ENCODE results near the gene SEC14L2.

DNA sequence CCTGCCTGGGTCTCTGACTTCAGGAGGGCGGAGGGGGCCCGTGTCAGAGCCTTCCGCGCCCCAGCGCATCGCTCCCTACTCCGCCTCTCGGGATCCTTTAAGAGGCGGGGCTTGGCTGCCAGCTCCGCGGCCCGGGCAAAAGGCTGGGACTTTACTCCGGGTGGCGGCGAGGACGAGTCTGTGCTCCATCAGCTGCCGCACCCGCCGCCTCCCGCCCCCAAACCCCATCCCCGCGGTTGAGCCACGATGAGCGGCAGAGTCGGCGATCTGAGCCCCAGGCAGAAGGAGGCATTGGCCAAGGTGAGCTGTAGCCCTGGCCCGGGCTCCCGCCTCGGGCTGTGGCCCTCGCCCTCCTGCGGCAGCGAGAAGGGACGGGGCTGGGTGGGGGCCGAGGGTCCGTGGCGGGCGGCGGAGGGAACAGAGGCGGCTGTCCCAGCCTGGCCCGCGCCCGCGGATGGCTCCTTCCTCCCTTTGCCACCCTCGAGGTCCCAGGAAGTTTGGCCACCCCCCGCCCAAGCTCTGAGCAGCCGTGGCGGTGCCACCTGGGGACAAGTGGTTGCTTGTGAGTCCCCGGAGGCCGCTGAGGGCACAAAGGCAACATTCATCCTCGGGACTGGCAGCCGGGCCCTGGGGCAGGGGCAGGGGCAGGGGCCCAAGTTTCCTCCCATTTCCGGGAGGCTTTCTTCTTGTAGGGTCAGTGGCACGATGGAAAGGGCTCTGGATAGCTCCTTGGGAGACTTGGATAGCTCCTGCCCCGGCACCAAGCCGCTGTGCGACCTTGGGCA, at the start of gene SEC14L2:
- TF ChIP-seq, protein P1, sequence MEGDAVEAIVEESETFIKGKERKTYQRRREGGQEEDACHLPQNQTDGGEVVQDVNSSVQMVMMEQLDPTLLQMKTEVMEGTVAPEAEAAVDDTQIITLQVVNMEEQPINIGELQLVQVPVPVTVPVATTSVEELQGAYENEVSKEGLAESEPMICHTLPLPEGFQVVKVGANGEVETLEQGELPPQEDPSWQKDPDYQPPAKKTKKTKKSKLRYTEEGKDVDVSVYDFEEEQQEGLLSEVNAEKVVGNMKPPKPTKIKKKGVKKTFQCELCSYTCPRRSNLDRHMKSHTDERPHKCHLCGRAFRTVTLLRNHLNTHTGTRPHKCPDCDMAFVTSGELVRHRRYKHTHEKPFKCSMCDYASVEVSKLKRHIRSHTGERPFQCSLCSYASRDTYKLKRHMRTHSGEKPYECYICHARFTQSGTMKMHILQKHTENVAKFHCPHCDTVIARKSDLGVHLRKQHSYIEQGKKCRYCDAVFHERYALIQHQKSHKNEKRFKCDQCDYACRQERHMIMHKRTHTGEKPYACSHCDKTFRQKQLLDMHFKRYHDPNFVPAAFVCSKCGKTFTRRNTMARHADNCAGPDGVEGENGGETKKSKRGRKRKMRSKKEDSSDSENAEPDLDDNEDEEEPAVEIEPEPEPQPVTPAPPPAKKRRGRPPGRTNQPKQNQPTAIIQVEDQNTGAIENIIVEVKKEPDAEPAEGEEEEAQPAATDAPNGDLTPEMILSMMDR (IDR thresholded peaks at IDR 0.05 in 4 of 5, conservative IDR thresholded peaks at IDR 0.05 in 1 of 5): no peak
- TF ChIP-seq POLR2A (IDR thresholded peaks at IDR 0.05): peak in 1 of 2 donors; percentile 21
